GM19043 (cell line): ENCODE measurements around the gene LCN15.

Source experiments
- ATAC-seq: cut with Tn5 transposase; IDR thresholded peaks from one replicate; pipeline ENCODE4 v1.9.1; 2021; ENCODE audit warnings: low read depth; ENCODE audit not compliant: unreplicated experiment

The LCN15 gene

GRCh38 chr9:136724772-136725171 is 39.5 kb downstream of the LCN15 start:
- no peak for ATAC-seq

DNA sequence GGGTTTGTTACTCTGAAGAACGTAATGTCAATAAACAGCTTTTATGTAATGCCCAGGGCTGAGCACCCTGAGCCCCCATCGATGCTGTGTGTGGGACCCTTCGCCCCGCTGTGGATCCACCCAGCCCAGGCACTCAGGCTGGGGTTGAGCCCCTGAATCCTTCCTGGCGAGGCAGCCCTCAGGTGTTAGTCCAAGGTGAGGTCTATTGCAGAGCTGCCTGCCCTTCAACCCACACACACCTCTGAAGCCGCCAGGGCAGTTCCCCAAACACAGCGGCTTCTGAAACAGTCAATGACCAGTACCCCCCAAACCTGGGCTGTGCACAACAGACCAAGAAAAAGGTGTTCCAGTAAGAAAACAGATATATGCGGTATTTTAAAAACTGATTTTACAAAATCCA is 40.3 kb downstream of the LCN15 start:
- ATAC-seq = no peak

DNA sequence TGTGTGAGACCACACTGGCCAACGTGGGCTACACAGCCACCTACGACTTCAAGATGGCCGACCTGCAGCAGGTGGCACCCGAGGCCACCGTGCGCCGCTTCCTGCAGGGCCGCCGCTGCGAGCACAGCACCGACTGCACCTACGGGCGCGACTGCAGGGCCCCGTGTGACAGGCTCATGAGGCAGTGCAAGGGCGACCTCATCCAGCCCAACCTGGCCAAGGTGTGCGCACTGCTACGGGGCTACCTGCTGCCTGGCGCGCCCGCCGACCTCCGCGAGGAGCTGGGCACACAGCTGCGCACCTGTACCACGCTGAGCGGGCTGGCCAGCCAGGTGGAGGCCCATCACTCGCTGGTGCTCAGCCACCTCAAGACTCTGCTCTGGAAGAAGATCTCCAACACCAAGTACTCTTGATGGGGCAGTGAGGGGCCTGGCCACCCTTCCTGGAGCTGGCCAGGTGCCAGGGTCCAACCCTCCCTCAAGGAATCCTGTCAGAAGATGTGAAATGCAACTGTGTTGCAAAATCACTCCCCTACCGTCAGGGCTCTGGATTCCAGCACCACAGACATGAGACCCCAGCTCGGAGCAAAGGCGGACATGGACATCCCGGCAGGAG is 40.8 kb downstream of the LCN15 start:
- no peak for ATAC-seq

DNA sequence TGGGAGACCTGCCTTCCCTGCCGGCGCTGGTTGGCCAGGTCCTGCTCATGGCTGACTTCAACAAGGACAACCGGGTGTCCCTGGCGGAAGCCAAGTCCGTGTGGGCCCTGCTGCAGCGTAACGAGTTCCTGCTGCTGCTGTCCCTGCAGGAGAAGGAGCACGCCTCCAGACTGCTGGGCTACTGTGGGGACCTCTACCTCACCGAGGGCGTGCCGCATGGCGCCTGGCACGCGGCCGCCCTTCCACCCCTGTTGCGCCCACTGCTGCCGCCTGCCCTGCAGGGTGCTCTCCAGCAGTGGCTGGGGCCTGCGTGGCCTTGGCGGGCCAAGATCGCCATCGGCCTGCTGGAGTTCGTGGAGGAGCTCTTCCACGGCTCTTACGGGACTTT is 41.4 kb downstream of the LCN15 start:
- no peak for ATAC-seq

GRCh38 chr9:136722093-136722968 is 42.0 kb downstream of the LCN15 start:
- no peak for ATAC-seq

DNA sequence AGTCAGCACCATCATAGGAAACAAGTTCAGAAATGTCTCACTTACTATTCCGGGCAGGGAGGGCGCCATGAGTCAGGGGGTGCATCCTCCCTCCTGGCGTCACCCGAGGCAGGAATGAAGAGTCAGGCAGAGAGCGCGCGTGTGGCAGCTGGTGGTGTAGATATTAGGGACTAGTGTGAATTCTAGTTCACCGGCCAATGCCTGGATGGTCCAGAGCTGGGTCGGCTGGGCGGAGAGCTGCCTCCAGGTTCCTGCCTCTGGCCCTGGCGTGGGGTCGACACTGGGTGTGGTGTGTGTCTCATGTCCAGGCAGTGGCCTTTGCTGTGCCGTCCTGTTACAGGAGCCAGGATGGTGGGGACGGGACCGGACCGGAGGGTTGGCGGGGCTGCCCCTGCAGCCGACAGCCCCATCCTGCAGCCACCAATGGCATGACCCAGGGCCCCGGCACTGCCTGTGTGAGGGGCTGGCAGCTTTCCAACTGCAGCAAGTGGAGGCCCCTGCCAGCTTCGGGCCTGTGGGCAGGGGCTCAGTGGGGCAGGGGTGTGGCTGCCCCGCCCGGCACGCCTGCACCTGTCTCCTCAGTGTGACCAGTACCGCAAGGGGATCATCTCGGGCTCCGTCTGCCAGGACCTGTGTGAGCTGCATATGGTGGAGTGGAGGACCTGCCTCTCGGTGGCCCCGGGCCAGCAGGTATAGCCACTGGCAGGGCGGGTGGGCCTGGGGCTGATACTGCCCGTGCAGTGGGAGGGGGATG is 42.8 kb downstream of the LCN15 start:
- no peak for ATAC-seq

- no peak for ATAC-seq
Observed at GRCh38 chr9:136720898-136721338, 43.4 kb downstream of the LCN15 start.

DNA sequence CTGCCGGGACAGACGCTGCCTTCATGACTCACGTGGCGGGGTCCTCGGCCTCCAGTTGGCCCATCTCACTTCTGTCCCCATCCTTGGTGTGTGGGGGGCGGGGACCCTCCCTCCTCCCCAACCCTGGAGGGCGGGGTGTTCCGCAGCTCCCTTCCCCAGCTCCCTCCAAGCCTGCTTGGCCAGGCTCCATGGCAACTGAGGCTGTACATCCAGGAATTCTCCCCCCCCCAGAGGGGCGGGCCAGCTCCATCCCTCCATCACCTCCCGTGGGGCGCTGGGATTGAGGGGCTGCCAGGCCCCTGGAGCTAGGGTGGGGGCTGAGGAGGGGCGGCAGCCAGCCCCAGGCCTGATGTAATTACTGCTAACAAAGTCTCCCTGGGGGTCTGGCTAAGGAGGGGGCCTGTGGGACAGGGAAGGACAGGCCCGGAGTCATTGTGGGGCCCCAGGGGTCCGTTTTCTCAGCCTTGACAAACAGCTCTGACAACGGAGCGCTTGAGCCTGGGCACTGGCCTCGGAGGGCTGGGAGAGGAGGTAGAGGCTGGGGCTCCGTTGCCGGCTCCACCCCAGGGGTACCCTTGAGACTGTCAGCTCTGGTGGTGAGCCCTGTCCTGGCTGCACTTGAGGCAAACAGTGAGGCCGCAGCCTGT is 43.9 kb downstream of the LCN15 start:
- no peak for ATAC-seq

- ATAC-seq = no peak
Observed at GRCh38 chr9:136719195-136719880, 45.0 kb downstream of the LCN15 start.

DNA sequence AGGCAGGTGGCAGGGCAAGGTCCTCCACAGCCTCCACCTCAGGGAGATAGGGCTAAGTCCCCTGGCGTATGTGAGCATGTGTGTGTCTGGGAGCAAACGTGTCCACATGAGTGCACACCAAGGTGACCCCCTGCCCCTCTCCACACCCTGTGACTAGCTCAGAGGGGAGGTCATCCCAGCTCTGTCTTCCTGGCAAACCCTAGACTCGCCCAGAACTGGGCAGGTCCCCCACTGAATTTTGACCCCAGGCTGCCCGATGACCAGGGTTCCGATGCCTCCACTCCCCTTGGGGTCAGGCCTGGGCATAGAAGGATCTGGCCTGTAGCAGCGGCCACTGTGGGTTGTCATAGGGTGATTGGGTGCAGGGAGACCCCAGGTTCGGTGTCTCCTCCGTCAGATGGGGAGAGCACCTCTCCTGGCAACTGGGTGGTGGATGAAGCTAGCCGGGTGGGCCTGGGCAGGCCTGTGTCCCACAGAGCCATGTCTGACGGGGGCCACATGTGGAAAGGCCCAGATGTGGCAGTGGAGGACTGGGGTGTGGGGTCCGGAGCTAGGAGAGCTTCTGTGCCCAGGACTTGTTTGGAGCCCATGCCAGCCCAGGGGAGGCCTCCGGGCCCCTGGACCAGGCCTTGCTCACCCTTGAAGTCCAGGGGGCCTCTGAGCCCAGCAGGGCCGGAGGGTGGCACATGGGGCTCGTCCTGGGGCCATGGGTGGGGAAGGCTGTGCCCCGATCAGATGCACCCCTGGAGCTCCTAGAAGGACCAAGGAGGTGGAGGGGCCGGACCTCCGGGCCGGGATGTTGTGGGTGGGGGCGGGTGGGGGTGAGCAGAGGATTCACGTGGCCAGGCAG is 45.7 kb downstream of the LCN15 start:
- ATAC-seq = no peak

GRCh38 chr9:136717399-136717798 is 46.9 kb downstream of the LCN15 start:
- ATAC-seq = no peak

- ATAC-seq = no peak
Observed at GRCh38 chr9:136714893-136715274, 49.4 kb downstream of the LCN15 start.

GRCh38 chr9:136714096-136714892 is 50.0 kb downstream of the LCN15 start:
- no peak for ATAC-seq

DNA sequence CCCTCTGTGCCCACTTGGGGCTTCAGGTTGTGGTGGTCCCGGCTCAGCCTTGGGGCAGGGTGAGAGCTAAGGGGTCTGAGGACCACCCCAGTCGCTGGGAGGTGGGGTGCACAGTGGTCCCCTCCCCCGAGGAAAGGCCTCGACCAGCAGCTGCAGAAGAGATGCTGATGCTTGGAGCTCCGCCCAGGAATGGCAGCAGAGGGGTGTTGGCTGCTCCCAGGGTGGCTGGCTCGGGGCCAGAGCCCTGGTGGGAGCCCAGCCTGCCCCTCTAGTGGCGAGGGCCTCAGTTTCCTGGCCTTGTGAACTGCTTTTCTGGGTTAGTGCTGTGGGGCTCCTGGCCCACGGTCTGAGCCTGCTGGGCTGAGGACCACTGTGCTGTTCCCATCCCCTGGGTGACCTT is 50.8 kb downstream of the LCN15 start:
- no peak for ATAC-seq

DNA sequence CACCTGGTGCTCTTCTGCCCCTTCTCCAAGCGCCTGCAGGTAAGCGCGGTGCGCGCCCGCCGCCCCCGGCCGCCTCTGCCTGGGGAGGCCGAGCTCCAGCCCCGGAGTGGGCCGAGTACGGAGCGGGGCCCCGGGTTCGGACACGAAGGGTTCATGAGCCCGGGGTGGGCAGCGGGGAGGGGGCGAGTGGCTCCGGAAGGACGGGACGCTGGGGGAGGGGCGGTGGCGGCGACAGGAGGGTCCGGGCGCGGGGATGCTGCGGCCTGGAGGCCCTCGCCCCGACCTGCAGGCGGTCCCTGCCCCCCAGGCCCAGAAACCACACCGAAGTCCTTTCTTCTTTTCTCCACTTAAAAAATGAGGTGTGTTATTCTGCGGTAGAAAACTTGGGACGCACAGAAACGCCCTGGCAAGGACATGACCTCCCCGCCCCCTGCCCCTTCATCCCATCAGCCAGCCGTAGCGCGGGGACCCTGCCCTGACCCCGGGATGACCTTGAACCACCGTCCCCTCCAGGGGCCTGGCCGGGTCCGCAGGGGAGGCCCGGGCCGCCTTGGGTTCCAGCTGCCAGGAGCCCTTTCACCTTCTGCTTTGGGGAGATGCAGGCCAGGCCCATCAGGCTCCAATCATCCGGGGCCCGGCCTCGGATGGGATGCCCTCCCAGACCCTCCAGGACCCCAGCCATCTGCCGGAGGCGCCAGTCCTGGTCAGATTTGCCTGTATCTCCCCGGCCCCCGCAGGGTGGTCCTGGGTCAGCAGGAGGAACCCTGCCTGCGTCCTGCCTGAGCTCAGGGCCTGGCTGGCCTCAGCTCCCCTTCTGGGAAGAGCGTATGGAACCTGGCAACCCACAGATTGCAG is 51.4 kb downstream of the LCN15 start:
- no peak for ATAC-seq

DNA sequence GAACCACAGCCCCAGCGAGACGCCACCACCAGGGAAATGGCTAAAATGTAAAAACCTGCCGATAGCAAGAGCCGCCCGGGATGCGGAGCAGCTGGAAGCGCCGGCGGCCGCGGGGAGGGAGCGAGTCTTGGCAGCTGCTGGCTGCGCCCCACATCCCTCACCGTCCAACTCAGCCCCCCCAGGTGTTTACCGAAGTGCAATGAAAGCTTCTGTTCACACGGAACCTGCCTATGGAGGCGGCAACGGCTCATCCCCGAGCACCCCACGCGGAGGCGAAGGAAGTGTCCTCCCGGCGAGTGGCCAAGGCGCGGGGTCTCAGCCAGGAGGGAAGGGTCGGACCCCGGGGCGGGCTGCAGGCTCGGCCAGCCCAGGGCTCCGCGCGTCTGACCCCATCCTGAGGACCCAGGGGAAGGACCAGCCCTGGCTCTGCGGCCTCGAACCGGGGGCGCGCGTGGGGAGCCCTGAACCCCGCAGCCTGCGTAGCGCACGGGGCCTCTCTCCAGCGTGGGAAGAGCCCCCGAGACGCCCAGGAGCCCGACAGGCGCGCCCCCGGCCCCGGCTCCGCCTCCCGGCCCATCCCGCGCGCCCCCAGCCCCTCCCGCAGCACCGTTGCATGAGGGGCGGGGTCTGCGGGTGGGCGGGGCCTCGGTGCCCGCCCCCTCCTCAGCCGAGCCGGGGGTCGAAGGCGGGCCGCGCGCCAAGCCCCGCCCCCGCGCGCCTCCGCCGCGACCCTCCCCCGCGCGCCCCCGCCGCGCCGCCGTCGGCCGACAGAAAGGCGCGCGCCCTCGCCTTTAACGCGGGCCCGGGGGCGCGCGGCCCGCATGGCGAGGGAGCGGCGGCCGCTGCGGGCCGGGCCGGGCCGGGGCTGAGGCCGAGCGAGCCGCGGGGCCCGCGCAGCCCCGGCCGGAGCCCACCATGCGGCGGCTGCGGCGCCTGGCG is 52.3 kb downstream of the LCN15 start, which contains the start of gene DIPK1B:
TSS of gene DIPK1B (plus strand) at position 822 of the 939 bp plus-strand sequence. CDS start at position 916, 94 bp downstream.
- no peak for ATAC-seq
